Endothelial cell of umbilical vein (primary cell): Measurements from ENCODE around the gene GNG10. TPM values are rescaled to one million over a fixed set of nuclear protein-coding genes. Genes with fewer than 3 reads are reported as not detected.

Experiments used
- Bru-seq: library from RNA; stranded (reverse); fragments of 400-500 nt; gene quantifications from one replicate; lab custom pipeline; 2021; lab: Mats Ljungman, UMichigan
- BruChase-seq, 2 experiments: library from RNA; stranded (reverse); fragments of 400-500 nt; gene quantifications; one replicate each; lab custom pipeline; 2021; lab: Mats Ljungman, UMichigan
- BruUV-seq: library from RNA; stranded (reverse); fragments of 400-500 nt; replicated peaks from 2 replicates; lab custom pipeline; 2021; lab: Mats Ljungman, UMichigan
- CTCF ChIA-PET: fragments of 300-600, 350-600 bp; sonication (Branson Sonifier 250); formaldehyde crosslinking; loops from one replicate; lab custom pipeline; 2021; ENCODE audit warnings: antibody characterized with exemption, inconsistent platforms; lab: Charles Lee
- POLR2A ChIA-PET: fragments of 300-600, 350-600 bp; sonication (Branson Sonifier 250); formaldehyde crosslinking; loops from one replicate; lab custom pipeline; 2021; ENCODE audit warnings: antibody characterized with exemption, inconsistent platforms; lab: Charles Lee
- DNase-seq: peaks from one replicate; pipeline ENCODE4 v3.0.0-alpha.2; 2011; ENCODE audit warnings: low read depth, low spot score
- FAIRE-seq: peaks from 2 replicates; lab custom pipeline; 2011; peaks lifted over from hg19 to GRCh38; lab: Jason Lieb, UNC
- H2AFZ ChIP-seq: 2 replicates; pipeline ENCODE4 v1.6.0; 2012; ENCODE audit warnings: low read depth, low read length, control low read depth, inconsistent platforms
- H3K27ac ChIP-seq: 2 replicates; pipeline ENCODE4 v1.5.1; 2011; ENCODE audit warnings: low read depth, mild to moderate bottlenecking, control low read depth, low read length, moderate library complexity; ENCODE audit not compliant: insufficient read depth
- H3K27me3 ChIP-seq, 2 experiments: 2 replicates each; pipeline versions ENCODE4 v1.6.0 to v1.6.1; 2011; ENCODE audit warnings: low read length in 2 of 2, mixed read lengths in 1 of 2; ENCODE audit not compliant: control insufficient read depth in 2 of 2, insufficient read depth in 2 of 2
- H3K36me3 ChIP-seq, 2 experiments: 2 replicates in 1 of 2; 3 replicates in 1 of 2; pipeline ENCODE4 v1.5.1; 2011; ENCODE audit warnings: low read length in 2 of 2, mild to moderate bottlenecking in 1 of 2, moderate library complexity in 1 of 2; ENCODE audit not compliant: control insufficient read depth in 2 of 2, insufficient read depth in 2 of 2; ENCODE audit errors: extremely low read depth in 1 of 2
- H3K4me1 ChIP-seq: 3 replicates; pipeline ENCODE4 v1.5.1; 2011; ENCODE audit warnings: mild to moderate bottlenecking, low read length; ENCODE audit not compliant: control insufficient read depth, insufficient read depth; ENCODE audit errors: extremely low read depth
- H3K4me2 ChIP-seq: 2 replicates; pipeline ENCODE4 v1.6.1; 2011; ENCODE audit warnings: low read length, control low read depth, mixed read lengths; ENCODE audit not compliant: insufficient read depth
- H3K4me3 ChIP-seq, 3 experiments: fragments of 200-600 bp in 1 of 3; sonication (generic), shearing (Covaris generic) in 1 of 3; replicated peaks in 1 of 3; 2 replicates each; pipeline ENCODE4 v1.5.1; 2011 to 2016; ENCODE audit warnings: control low read depth in 3 of 3, low read length in 3 of 3, mild to moderate bottlenecking in 2 of 3, inconsistent platforms in 1 of 3, low read depth in 1 of 3, moderate library complexity in 1 of 3; ENCODE audit not compliant: insufficient read depth in 1 of 3
- H3K79me2 ChIP-seq: 2 replicates; pipeline ENCODE4 v1.6.0; 2012; ENCODE audit warnings: low read length, inconsistent platforms; ENCODE audit not compliant: control insufficient read depth, insufficient read depth
- H3K9ac ChIP-seq: replicated peaks from 2 replicates; pipeline ENCODE3; 2011; ENCODE audit warnings: low read length, control low read depth; ENCODE audit not compliant: insufficient read depth; ENCODE audit errors: extremely low read depth
- H3K9me1 ChIP-seq: replicated peaks from 3 replicates; pipeline ENCODE4 v1.6.0; 2011; ENCODE audit warnings: mild to moderate bottlenecking, low read length; ENCODE audit not compliant: control insufficient read depth, insufficient read depth; ENCODE audit errors: extremely low read depth
- H3K9me3 ChIP-seq: replicated peaks from 2 replicates; pipeline ENCODE4 v1.5.1; 2012; ENCODE audit warnings: low read length, inconsistent platforms; ENCODE audit not compliant: control insufficient read depth, insufficient read depth
- H4K20me1 ChIP-seq: replicated peaks from 2 replicates; pipeline ENCODE3; 2011; ENCODE audit warnings: mild to moderate bottlenecking, low read length; ENCODE audit not compliant: control insufficient read depth, insufficient read depth; ENCODE audit errors: extremely low read depth
- EZH2 ChIP-seq: IDR thresholded peaks from 2 replicates; pipeline ENCODE4 v1.6.1; 2012; ENCODE audit warnings: borderline replicate concordance, low read depth, mild to moderate bottlenecking, moderate library complexity, low read length, inconsistent platforms; ENCODE audit not compliant: severe bottlenecking
- GATA2 ChIP-seq: IDR thresholded peaks from 2 replicates; pipeline ENCODE4 v1.7.0; 2011; ENCODE audit warnings: low read depth, mild to moderate bottlenecking, moderate library complexity, mixed read lengths, low read length; ENCODE audit not compliant: insufficient read length, insufficient read depth
- POLR2A ChIP-seq: IDR thresholded peaks from 2 replicates; pipeline ENCODE4 v1.6.1; 2012; ENCODE audit warnings: low read depth, mild to moderate bottlenecking, control low read depth, low read length
- POLR2AphosphoS5 ChIP-seq: IDR thresholded peaks from 2 replicates; pipeline ENCODE4 v1.6.1; 2012; ENCODE audit warnings: low read depth, mild to moderate bottlenecking, control low read depth, low read length, moderate library complexity; ENCODE audit not compliant: insufficient read depth
- dilution Hi-C: fragments of 300-500 bp; cut with MboI; formaldehyde crosslinking; loops from one replicate; pipeline ENCODE4 v1.15.0; 2019; ENCODE audit warnings: low sequenced_read_pairs; ENCODE audit not compliant: extremely low pct_ligation_motif_present
- intact Hi-C: fragments of 100-400 bp; cut with micrococcal nuclease; formaldehyde crosslinking; loops from one replicate; pipeline ENCODE4 v1.10.0; 2022
- long read RNA-seq: library from polyadenylated mRNA; stranded (forward); transcript quantifications from one replicate; pipeline ENCODE4 v2.0.0, GENCODE V29; 2021
- polyA minus RNA-seq, 3 experiments: library from RNA; depleted of rRNA, polyadenylated mRNA; stranded (reverse); fragments of >200 nt; gene quantifications; 1 replicate in 1 of 3; 2 replicates in 2 of 3; pipeline ENCODE4 v1.2.3, GENCODE V29; 2011
- polyA plus RNA-seq, 4 experiments: library from polyadenylated mRNA; depleted of rRNA in 3 of 4; stranded (reverse) in 3 of 4; unstranded in 1 of 4; fragments of >200 nt; gene quantifications; 2 replicates each; pipeline versions ENCODE4 v1.2.1 to v1.2.3, GENCODE V29; 2011 to 2012; ENCODE audit warnings: missing spikeins in 1 of 4
- total RNA-seq: library from RNA; stranded (reverse); gene quantifications from 2 replicates; pipeline ENCODE4 v1.2.3, GENCODE V29; 2021

Gene GNG10
- total RNA-seq (32.9 and 33.0 TPM in 2 replicates), polyA plus RNA-seq (22.3 and 31.9 TPM in 2 replicates), polyA minus RNA-seq (10.2 and 11.1 TPM in 2 replicates), Bru-seq, nascent RNA (percentile 52 among the genes with signal in this experiment), BruChase-seq, experiment 1, labeled RNA remaining after a 6-hour chase (percentile 85 among the genes with signal in this experiment), BruChase-seq, experiment 2, labeled RNA remaining after a 2-hour chase (percentile 72 among the genes with signal in this experiment)
- polyA plus RNA-seq (2011; cell fraction: cytosol; rRNA removed), result 45.0 and 45.4 TPM in 2 replicates
- 11.5 and 11.9 TPM in 2 replicates for polyA plus RNA-seq (2011; cell fraction: nucleus; rRNA removed)
- 25.9 and 44.4 TPM in 2 replicates for polyA plus RNA-seq (2012)
- 6.9 TPM for polyA minus RNA-seq (2011; cell fraction: cytosol; rRNA and poly(A)+ RNA removed)
- 3.9 and 4.4 TPM in 2 replicates for polyA minus RNA-seq (2011; cell fraction: nucleus; rRNA and poly(A)+ RNA removed)
- long read RNA-seq, transcript GNG10-201 (3 exons, 1,491 nt), result major isoform, 168 of 170 reads
- long read RNA-seq, partial matches to known transcripts, result 0 of 170 reads
- long read RNA-seq, other reads (novel, unspliced or antisense), result 2 of 170 reads

DNA sequence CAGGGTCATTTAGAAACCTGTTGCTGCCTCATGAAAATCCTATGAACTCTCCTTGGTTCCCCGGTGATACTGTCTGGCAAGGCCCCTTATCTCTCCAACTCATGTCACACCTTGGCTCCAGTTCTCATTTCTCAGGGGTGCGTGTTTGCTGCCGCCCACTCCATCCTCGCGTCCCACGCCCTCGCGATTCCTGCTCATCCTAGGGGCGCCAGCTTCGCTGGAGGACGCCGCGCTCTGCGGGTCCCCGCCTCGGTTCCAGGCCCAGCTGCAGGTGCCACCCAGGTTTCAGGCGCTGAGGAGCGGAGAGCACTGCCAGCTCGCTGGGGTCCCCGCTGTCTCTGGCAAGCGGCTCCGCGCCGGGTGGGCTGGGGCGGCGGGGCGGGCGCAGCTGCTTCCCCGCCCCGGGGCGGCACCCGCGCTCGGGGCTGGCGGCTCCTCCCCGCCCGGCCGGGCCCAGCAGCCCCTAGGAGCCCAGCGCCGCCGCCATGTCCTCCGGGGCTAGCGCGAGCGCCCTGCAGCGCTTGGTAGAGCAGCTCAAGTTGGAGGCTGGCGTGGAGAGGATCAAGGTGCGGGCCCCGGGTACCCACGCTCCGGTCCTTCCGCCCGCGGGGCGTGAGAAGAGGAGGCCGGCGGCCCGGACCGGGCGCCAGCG is at the start of gene GNG10:
GNG10 (plus strand) TSS at position 456 of the 652 bp plus-strand sequence; CDS start at position 486, 30 bp downstream.
- H3K9me3 ChIP-seq, result no peaks in the 10 kb centered on the region
- peak; percentile 43 for DNase-seq
- peaks cover 15% of the 10 kb centered on the region for H3K4me1 ChIP-seq
- dilution Hi-C loops, result no loop called here
- FAIRE-seq, result peak; percentile 79
- ChIA-PET CTCF (interaction anchor here (0.7 to 2.0 kb wide), 6 partner anchors 10 to 98 kb away, joined by 3 to 7 read pairs (median 4); no protein-coding TSS in a partner anchor), POLR2A (interaction anchor here (0.7 kb wide), 1 partner anchor 391 kb away, joined by 3 read pairs; no protein-coding TSS in a partner anchor)
- peak within 1 kb of the TSS; percentile 96 for H3K4me2 ChIP-seq
- no TSS peak for BruUV-seq
- H3K4me3 ChIP-seq, result peak within 1 kb of the TSS; percentile 45 to 89 (median 75)
- H3K36me3 ChIP-seq, result no peaks in the 10 kb centered on the region
- no peaks in the 10 kb centered on the region for H3K9me1 ChIP-seq
- TF ChIP-seq EZH2 (no peak), GATA2 (no peak), POLR2A (peak; percentile 62), POLR2AphosphoS5 (peak; percentile 32)
- H3K79me2 ChIP-seq, result no peaks in the 10 kb centered on the region
- no peaks in the 10 kb centered on the region for H4K20me1 ChIP-seq
- no peak within 1 kb of the TSS for H3K27ac ChIP-seq
- peak within 1 kb of the TSS; percentile 55 for H3K9ac ChIP-seq
- no peaks in the 10 kb centered on the region for H3K27me3 ChIP-seq
- peak within 1 kb of the TSS; percentile 99 for H2AFZ ChIP-seq
- intact Hi-C loops, result loop anchor here (1.0 to 2.0 kb wide), 2 partner anchors 30 to 62 kb away; partner anchors contain the start of genes DNAJC25 and PTGR1
